Measurements from ENCODE around the gene USF3. TPM values are rescaled to one million over a fixed set of nuclear protein-coding genes. Genes with fewer than 3 reads are reported as not detected.

Gene USF3, protein sequence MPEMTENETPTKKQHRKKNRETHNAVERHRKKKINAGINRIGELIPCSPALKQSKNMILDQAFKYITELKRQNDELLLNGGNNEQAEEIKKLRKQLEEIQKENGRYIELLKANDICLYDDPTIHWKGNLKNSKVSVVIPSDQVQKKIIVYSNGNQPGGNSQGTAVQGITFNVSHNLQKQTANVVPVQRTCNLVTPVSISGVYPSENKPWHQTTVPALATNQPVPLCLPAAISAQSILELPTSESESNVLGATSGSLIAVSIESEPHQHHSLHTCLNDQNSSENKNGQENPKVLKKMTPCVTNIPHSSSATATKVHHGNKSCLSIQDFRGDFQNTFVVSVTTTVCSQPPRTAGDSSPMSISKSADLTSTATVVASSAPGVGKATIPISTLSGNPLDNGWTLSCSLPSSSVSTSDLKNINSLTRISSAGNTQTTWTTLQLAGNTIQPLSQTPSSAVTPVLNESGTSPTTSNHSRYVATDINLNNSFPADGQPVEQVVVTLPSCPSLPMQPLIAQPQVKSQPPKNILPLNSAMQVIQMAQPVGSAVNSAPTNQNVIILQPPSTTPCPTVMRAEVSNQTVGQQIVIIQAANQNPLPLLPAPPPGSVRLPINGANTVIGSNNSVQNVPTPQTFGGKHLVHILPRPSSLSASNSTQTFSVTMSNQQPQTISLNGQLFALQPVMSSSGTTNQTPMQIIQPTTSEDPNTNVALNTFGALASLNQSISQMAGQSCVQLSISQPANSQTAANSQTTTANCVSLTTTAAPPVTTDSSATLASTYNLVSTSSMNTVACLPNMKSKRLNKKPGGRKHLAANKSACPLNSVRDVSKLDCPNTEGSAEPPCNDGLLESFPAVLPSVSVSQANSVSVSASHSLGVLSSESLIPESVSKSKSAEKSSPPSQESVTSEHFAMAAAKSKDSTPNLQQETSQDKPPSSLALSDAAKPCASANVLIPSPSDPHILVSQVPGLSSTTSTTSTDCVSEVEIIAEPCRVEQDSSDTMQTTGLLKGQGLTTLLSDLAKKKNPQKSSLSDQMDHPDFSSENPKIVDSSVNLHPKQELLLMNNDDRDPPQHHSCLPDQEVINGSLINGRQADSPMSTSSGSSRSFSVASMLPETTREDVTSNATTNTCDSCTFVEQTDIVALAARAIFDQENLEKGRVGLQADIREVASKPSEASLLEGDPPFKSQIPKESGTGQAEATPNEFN (N-terminal part only)
- polyA plus RNA-seq = 19.0 and 21.3 TPM in 2 replicates

DNA sequence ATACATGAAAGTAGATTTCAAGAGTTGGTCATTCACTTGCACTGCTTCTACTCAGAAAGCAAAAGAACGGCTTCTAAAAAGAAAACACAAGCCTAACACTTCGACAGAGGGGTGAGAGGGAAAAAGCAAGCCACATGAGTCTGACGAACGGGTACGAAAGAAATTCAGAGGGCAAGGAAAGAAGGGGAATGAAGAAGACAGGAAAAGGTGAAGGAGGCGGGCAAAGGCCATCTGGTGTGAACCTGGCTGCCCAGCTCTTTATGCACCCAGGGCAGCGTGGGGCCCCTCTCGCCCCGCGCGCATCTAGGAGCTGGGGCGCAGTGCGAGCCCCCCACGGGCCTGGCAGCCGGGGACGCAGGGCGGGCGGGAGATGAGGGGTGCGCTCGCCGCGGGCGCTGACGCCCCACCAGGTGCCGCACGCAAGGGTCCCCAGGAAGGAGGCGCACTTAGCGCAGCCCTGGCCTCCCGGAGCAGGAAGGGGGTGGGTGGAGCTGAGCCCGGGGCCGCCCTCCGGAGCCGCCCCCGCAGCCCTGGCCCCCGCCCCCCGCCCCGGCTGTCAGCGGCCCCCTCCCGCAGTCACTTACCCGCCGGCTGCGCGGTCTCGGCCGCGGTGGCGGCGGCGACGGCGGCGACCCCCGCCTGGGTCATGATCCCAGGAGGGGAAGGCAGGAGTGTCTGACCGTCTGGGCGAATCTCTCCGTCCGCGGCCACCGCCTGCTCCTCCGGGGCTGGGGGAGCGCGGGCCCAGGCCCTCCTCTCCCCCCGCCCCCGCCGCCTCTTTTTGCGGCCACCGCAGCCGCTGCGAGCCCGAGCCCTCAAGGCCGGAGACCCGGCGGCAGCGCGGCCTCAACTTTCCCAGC, at the start of gene USF3:
Gene USF3, minus strand, starts transcription at position 857 of the 860 bp plus-strand sequence. CDS start 21,764 bp downstream, outside the sequence.

DNA sequence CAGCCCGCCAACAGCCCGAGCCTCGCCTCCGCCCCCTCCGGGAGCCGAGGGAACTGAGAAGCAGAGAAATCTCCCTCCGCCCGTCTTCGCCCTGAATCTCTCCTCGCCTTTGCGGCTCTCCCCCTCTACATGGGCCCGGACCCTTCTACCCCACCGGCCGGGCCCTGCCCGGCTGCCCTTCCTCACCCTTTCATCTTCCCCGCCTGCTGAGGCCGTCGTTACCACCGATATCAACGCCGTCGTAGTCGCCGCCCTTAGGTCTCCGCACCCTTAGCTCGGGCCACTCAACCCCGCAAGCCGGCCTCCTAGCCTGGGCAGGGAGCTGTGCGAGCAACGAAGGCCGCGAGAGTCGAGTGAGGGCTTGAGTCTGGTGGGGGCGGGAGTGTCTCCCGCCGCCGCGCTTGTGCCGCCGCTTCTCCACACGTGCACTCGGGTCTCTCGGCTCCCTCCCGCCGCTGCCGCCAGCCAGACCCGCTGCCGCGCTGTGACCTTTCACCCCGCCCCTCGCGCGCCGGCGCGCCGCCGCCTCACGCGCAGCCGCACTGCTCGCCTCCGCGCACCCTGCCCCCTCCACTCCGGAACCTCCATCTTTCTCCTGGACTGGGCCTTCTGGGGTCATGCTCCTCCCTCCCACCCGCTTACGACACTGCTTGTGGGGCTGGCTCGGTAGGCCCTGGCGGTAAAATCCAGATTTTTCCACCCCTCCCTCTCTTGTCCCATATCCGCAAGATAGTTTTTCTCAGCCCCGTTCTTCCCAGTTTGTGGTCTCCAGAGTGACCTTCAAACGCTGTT, 49.5 kb upstream of the USF3 start, which contains the start of gene NAA50:
Gene NAA50, minus strand, starts transcription at position 494 of the 792 bp plus-strand sequence. Its CDS starts 300 bp downstream, at position 194.

Other genes with a start within 250 kb of the USF3 start
- gene SPICE1, start 181.5 kb downstream of the USF3 start, polyA plus RNA-seq = 3.1 and 6.6 TPM in 2 replicates
- 3.6 and 4.6 TPM in 2 replicates for gene SIDT1, start 164.1 kb downstream of the USF3 start, polyA plus RNA-seq
- gene NAA50, start 49.6 kb upstream of the USF3 start, polyA plus RNA-seq = 23.2 and 40.3 TPM in 2 replicates
- 97.7 and 150 TPM in 2 replicates for gene ATP6V1A, start 50.4 kb upstream of the USF3 start, polyA plus RNA-seq
- gene GRAMD1C, start 142.1 kb upstream of the USF3 start, polyA plus RNA-seq = 2.7 and 20.1 TPM in 2 replicates

All from Purkinje cell (primary cell).